Suprapubic skin (tissue), 4 donors: ENCODE results near the gene OTOG. TPM values are rescaled to one million over a fixed set of nuclear protein-coding genes. Genes with fewer than 3 reads are reported as not detected.
A peak's percentile ranks its signal among the peaks of the same experiment; 100 is the strongest.

Experiments
- DNase-seq, 2 donors: peaks; one replicate each; pipeline ENCODE4 v3.0.0-alpha.2; 2019; ENCODE audit warnings: low spot score in 2 of 2
- H3K27ac ChIP-seq: fragments of 200-600 bp; sonication (generic); one replicate; pipeline ENCODE4 v1.5.1; 2019
- H3K27me3 ChIP-seq: fragments of 200-600 bp; sonication (generic); one replicate; pipeline ENCODE4 v1.5.1; 2019
- H3K36me3 ChIP-seq: fragments of 200-600 bp; sonication (generic); one replicate; pipeline ENCODE4 v1.5.1; 2019
- H3K4me1 ChIP-seq: fragments of 200-600 bp; sonication (generic); one replicate; pipeline ENCODE4 v1.5.1; 2019
- H3K4me3 ChIP-seq: fragments of 200-600 bp; sonication (generic); one replicate; pipeline ENCODE4 v1.5.1; 2019; ENCODE audit warnings: mild to moderate bottlenecking
- H3K9me3 ChIP-seq: fragments of 200-600 bp; sonication (generic); one replicate; pipeline ENCODE4 v1.5.1; 2019
- EP300 ChIP-seq: sonication (generic); formaldehyde crosslinking; IDR thresholded peaks from one replicate; pipeline ENCODE4 v1.6.1; 2017; ENCODE audit warnings: antibody characterized with exemption
- POLR2A ChIP-seq, 2 donors: fragments of 450-650 bp; IDR thresholded peaks; one replicate each; pipeline ENCODE4 v1.6.1; 2017; ENCODE audit warnings: antibody characterized with exemption in 2 of 2, mild to moderate bottlenecking in 2 of 2, moderate library complexity in 2 of 2
- POLR2AphosphoS5 ChIP-seq, 3 donors: sonication (generic); formaldehyde crosslinking; IDR thresholded peaks; one replicate each; pipeline ENCODE4 v1.6.1; 2017; ENCODE audit warnings: antibody characterized with exemption in 3 of 3
- WGBS: methylation state at CpG from one replicate; pipeline ENCODE4 v1.1.5; 2018; 5-methylcytosine and 5-hydroxymethylcytosine counted together
- total RNA-seq, 4 donors: library from RNA; depleted of rRNA; stranded (reverse); fragments of >200 nt; gene quantifications; one replicate each; pipeline ENCODE4 v1.1.0, GENCODE V29; 2016
- TF ChIP-seq, protein P1 (sequence below), 2 donors: fragments of 200-600 bp in 1 of 2; fragments of 450-650 bp in 1 of 2; sonication (generic) in 1 of 2; IDR thresholded peaks; one replicate each; pipeline ENCODE4 v1.5.1; 2016 to 2019; ENCODE audit warnings: antibody characterized with exemption in 2 of 2, mild to moderate bottlenecking in 1 of 2, moderate library complexity in 1 of 2

OTOG gene
- total RNA-seq, 4 donors from 2014 or later: not detected

DNA sequence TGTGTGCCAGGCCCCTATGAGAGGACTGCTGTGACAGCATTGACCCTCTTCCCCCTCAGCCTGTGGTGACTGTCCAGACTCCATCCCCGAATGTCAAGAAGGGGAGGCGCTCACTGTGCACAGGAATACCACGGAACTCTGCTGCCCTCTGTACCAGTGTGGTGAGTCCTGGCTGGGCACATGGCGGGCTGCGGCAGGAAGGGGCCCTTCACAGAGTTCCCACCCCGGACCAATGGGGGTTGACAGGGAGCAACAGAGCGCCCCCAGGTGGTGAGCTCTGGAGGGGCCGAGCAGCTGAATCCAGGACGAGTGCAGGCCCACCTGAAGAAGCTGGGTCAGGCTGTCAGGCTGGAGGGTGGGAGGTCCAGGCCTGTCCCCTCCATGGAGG, 88.5 kb downstream of the OTOG start:
- DNase-seq: peak in 1 of 2 donors; percentile 49
- H3K4me1 ChIP-seq: no peaks in the 10 kb centered on the region
- H3K27ac ChIP-seq: no peak overlapping the region
- TF ChIP-seq POLR2A (IDR thresholded peaks at IDR 0.05): no peak
- TF ChIP-seq EP300: no peak
- TF ChIP-seq, protein P1, sequence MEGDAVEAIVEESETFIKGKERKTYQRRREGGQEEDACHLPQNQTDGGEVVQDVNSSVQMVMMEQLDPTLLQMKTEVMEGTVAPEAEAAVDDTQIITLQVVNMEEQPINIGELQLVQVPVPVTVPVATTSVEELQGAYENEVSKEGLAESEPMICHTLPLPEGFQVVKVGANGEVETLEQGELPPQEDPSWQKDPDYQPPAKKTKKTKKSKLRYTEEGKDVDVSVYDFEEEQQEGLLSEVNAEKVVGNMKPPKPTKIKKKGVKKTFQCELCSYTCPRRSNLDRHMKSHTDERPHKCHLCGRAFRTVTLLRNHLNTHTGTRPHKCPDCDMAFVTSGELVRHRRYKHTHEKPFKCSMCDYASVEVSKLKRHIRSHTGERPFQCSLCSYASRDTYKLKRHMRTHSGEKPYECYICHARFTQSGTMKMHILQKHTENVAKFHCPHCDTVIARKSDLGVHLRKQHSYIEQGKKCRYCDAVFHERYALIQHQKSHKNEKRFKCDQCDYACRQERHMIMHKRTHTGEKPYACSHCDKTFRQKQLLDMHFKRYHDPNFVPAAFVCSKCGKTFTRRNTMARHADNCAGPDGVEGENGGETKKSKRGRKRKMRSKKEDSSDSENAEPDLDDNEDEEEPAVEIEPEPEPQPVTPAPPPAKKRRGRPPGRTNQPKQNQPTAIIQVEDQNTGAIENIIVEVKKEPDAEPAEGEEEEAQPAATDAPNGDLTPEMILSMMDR (IDR thresholded peaks at IDR 0.05): no peak
- no peak for TF ChIP-seq POLR2AphosphoS5 (IDR thresholded peaks at IDR 0.05)
- H3K36me3 ChIP-seq: no peaks in the 10 kb centered on the region
- H3K9me3 ChIP-seq: no peaks in the 10 kb centered on the region
- H3K27me3 ChIP-seq: peaks cover 8% of the 10 kb centered on the region
- H3K4me3 ChIP-seq: no peak overlapping the region
- 67% methylated on average over 1 of the region's 9 CpGs for WGBS

DNA sequence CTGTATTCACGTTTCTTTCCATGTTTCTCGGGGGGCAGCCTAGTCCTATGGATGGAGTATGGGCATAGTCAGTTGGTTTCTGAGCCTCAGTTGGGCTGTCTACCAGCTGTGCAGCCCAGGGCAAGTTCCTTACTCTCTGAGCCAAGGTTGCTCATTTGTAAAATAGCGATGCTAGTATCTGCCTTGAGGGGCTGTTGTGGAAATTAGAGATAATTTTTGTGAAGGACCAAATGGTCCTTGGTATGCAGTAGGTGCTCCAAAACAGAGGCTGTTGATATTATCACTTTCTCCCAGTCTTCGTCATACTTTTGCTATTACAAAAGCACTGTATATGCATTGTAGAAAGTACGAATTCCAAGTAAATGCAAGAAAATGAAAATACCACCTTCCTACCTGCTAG, 89.7 kb downstream of the OTOG start:
- DNase-seq: no peak
- Histone ChIP-seq H3K4me1 (no peaks in the 10 kb centered on the region), H3K9me3 (no peaks in the 10 kb centered on the region), H3K27ac (no peak overlapping the region), H3K4me3 (no peak overlapping the region), H3K36me3 (no peaks in the 10 kb centered on the region), H3K27me3 (peaks cover 10% of the 10 kb centered on the region)
- WGBS: 62% methylated on average over 5 of the region's 5 CpGs
- TF ChIP-seq EP300: no peak
- TF ChIP-seq POLR2AphosphoS5 (IDR thresholded peaks at IDR 0.05): no peak
- TF ChIP-seq, protein P1 (IDR thresholded peaks at IDR 0.05): no peak

DNA sequence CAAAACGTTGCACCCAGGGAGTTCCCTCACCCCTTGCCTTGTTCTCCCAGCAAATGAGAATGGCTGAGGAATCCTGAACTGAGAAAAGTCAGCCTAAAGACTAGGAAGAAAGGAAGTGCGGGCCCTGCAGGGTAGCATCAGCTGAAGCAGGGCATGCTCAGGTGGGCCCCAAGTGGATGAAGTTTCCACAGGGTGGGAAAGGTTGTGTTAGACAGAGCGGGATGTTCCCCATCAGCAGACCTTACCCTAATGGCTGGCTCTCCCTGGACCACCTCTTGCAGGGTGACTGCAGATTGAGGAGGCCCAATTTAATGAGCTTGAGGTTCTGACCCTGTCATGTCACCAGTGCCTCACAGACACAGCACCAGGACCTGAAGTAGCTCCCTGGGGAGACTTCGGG, 90.8 kb downstream of the OTOG start:
- H3K27me3 ChIP-seq: peaks cover 10% of the 10 kb centered on the region
- H3K27ac ChIP-seq: no peak overlapping the region
- 64% methylated on average over 3 of the region's 4 CpGs for WGBS
- H3K36me3 ChIP-seq: no peaks in the 10 kb centered on the region
- TF ChIP-seq, protein P1 (IDR thresholded peaks at IDR 0.05): no peak
- H3K4me3 ChIP-seq: no peak overlapping the region
- H3K4me1 ChIP-seq: no peaks in the 10 kb centered on the region
- H3K9me3 ChIP-seq: no peaks in the 10 kb centered on the region
- DNase-seq: no peak

DNA sequence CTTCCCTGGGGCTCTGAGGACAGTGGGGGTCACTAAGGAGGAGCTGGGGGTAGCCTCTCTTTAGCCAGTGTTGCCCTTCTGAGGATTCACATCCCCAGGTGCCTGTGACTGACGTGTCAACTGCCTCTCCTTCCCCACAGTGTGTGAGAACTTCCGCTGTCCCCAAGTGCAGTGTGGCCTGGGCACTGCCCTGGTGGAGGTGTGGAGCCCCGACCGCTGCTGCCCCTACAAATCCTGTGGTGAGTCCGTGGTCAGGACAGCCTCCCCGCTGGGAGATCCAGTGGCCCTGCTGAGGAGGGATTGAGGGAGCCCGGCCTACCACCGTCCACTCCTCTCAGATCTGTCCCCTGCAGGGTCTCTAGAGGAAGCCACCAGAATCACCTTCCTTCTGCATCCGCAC, 91.3 kb downstream of the OTOG start:
- no peaks in the 10 kb centered on the region for H3K4me1 ChIP-seq
- H3K9me3 ChIP-seq: no peaks in the 10 kb centered on the region
- H3K27me3 ChIP-seq: peaks cover 10% of the 10 kb centered on the region
- TF ChIP-seq POLR2AphosphoS5 (IDR thresholded peaks at IDR 0.05) (no peak), POLR2A (IDR thresholded peaks at IDR 0.05) (no peak), EP300 (no peak)
- TF ChIP-seq, protein P1 (IDR thresholded peaks at IDR 0.05): no peak
- H3K36me3 ChIP-seq: no peaks in the 10 kb centered on the region
- H3K4me3 ChIP-seq: no peak overlapping the region
- WGBS: 79% methylated on average over 5 of the region's 9 CpGs
- DNase-seq: peak in 1 of 2 donors; percentile 44
- H3K27ac ChIP-seq: no peak overlapping the region

DNA sequence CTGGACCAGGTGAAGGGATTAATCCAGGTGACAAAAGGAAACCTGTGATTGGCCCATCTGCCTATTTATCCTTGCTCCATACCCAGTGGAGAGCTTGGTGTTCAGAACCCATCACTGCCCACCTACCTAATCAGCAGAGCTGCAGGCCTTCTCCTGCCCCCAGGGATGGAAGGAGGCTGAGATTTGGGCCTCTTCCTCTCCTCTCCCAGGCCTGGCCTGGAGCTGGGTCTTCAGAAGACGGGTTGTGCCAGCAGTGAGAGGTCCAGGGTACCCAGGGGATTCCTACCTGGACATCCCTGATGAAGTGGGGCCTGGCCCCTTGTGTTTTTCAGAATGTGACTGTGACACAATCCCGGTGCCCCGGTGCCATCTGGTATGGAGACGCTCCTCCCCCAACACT, 92.0 kb downstream of the OTOG start:
- Histone ChIP-seq H3K4me1 (no peaks in the 10 kb centered on the region), H3K27me3 (peaks cover 5% of the 10 kb centered on the region), H3K9me3 (no peaks in the 10 kb centered on the region), H3K27ac (no peak overlapping the region), H3K4me3 (no peak overlapping the region), H3K36me3 (no peaks in the 10 kb centered on the region)
- TF ChIP-seq, protein P1 (IDR thresholded peaks at IDR 0.05): no peak
- TF ChIP-seq POLR2A (IDR thresholded peaks at IDR 0.05) (no peak), EP300 (no peak), POLR2AphosphoS5 (IDR thresholded peaks at IDR 0.05) (no peak)
- 90% methylated on average over 4 of the region's 4 CpGs for WGBS
- no peak for DNase-seq
